ENCODE data around the gene DIAPH3.

DIAPH3 gene

DNA sequence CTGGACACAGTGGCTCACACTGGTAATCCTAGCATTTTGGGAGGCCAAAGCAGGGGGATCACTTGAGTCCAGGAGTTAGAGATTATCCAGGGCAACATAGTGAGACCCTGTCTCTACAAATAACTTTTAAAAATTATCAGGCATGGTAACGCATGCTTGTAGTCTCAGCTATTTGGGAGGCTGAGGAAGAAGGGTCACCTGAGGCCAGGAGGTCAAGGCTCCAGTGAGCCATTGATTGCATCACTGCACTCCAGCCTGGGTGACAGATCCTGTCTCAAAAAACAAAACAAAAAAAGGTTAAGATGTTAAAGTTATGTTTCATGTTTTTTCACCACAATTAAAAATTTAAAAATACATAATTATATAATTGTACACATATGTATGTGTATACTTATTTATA, 19.2 kb upstream of the DIAPH3 start:
- TF ChIP-seq, protein P1, sequence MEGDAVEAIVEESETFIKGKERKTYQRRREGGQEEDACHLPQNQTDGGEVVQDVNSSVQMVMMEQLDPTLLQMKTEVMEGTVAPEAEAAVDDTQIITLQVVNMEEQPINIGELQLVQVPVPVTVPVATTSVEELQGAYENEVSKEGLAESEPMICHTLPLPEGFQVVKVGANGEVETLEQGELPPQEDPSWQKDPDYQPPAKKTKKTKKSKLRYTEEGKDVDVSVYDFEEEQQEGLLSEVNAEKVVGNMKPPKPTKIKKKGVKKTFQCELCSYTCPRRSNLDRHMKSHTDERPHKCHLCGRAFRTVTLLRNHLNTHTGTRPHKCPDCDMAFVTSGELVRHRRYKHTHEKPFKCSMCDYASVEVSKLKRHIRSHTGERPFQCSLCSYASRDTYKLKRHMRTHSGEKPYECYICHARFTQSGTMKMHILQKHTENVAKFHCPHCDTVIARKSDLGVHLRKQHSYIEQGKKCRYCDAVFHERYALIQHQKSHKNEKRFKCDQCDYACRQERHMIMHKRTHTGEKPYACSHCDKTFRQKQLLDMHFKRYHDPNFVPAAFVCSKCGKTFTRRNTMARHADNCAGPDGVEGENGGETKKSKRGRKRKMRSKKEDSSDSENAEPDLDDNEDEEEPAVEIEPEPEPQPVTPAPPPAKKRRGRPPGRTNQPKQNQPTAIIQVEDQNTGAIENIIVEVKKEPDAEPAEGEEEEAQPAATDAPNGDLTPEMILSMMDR (IDR thresholded peaks at IDR 0.05; ENCODE audit: extremely low read depth, insufficient read depth, missing control alignments), result no peak
- DNase-seq (ENCODE audit: low spot score), result no peak
- in situ Hi-C loops (cut with MboI; ENCODE audit: low pct_unique_long_range_greater_than_20kb, low sequenced_read_pairs, unreplicated experiment), result no loop called here

DNA sequence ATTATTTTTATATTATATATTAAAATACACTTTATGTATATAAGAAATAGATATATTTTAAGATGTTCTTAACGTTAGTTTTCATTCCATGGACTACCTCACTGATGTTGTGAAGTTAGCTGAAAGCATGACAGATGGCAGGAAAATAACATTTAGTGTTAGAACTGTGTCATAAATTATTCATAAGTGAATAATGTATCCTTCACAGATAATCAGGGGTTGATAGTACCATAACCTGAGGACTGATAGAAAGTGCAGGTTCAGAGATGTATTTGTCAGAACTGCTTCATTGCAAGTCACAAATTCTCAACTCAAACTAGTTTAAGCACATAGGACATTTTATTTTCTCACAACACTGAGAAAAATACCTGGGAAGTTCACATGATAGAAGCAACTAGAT, 14.6 kb upstream of the DIAPH3 start:
- in situ Hi-C loops (cut with MboI; ENCODE audit: low pct_unique_long_range_greater_than_20kb, low sequenced_read_pairs, unreplicated experiment), result no loop called here
- DNase-seq (ENCODE audit: low spot score), result no peak
- TF ChIP-seq, protein P1 (IDR thresholded peaks at IDR 0.05; ENCODE audit: extremely low read depth, insufficient read depth, missing control alignments), result no peak

DNA sequence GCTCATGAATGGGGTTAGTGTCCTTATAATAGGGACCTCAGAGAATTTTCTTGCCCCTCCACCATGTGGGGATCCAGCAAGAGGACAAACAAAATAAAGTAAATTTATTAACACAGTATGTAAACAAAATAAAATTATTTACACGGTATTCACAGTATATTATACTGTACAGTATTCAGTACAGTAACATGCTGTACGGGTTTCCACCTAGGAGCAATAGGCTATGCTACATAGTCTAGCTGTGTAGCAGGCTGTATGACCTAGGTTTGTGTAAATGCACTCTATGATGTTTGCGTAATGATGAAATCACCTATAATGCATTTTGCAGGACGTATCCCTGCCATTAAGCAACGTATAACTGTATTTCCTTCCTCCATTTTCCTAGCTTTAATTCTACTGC, 11.8 kb upstream of the DIAPH3 start:
- DNase-seq (ENCODE audit: low spot score), result no peak
- TF ChIP-seq, protein P1 (IDR thresholded peaks at IDR 0.05; ENCODE audit: extremely low read depth, insufficient read depth, missing control alignments), result no peak
- in situ Hi-C loops (cut with MboI; ENCODE audit: low pct_unique_long_range_greater_than_20kb, low sequenced_read_pairs, unreplicated experiment), result no loop called here

DNA sequence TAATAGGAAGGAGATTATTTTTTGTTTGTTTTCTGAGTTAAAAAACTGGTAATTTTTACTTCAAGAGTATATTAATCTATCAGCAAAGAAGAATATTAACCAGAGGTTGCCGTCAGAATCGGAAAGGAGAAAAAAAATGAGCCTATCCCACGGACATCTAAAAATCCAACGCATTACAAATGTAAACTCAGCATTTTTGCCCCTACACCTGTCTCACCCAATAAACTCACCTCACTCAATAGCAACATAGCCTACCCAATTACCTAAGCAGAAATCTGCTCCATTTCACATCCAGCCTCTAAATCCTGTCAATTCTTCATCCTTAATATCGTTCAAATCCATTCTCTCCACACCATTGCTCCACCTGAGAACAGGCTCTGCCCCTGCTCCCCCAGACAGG, 10.4 kb upstream of the DIAPH3 start:
- in situ Hi-C loops (cut with MboI; ENCODE audit: low pct_unique_long_range_greater_than_20kb, low sequenced_read_pairs, unreplicated experiment), result no loop called here
- TF ChIP-seq, protein P1 (IDR thresholded peaks at IDR 0.05; ENCODE audit: extremely low read depth, insufficient read depth, missing control alignments), result no peak
- DNase-seq (ENCODE audit: low spot score), result no peak

DNA sequence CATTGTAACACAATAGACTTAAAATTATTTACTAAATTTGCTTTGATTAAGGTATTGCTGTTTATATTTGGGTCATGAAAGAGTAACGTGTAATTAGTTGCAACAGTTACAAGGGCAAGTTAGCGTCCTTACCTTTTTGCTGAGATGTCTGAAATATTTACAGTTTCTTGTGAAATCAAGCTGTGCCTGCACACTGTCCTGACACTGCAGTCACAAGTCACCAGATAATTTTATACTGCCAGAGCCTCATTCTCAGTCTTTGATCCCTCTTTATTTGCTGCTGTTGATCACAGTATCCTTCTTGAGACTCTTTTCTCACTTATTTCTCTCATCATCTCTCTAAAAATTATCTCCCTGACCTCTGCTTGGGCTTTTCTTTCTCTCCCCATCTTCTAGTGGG, 8.4 kb upstream of the DIAPH3 start:
- TF ChIP-seq, protein P1 (IDR thresholded peaks at IDR 0.05; ENCODE audit: extremely low read depth, insufficient read depth, missing control alignments), result no peak
- in situ Hi-C loops (cut with MboI; ENCODE audit: low pct_unique_long_range_greater_than_20kb, low sequenced_read_pairs, unreplicated experiment), result no loop called here
- DNase-seq (ENCODE audit: low spot score), result no peak

DNA sequence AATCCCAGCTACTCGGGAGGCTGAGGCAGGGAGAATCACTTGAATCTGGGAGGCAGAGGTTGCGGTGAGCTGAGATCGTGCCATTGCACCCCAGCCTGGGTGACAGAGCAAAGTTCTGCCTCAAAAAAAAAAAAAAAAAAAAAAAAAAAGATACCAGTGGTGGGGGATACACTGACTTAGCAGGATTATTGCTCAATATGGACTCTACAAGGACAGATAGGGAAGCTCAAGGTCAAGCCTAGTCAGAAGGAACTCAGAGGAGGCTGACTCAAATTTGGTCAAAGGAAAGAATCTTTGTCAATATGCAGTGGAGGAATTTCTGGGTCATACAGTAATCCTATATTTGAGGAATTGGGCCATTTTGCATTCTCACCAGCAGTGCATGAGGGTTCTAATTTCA, 6.7 kb upstream of the DIAPH3 start:
- TF ChIP-seq, protein P1 (IDR thresholded peaks at IDR 0.05; ENCODE audit: extremely low read depth, insufficient read depth, missing control alignments), result no peak
- in situ Hi-C loops (cut with MboI; ENCODE audit: low pct_unique_long_range_greater_than_20kb, low sequenced_read_pairs, unreplicated experiment), result no loop called here
- no peak for DNase-seq (ENCODE audit: low spot score)

All from GM13977 (cell line).